NCI-H510A (cell line): Measurements from ENCODE around the gene CENPO.
"Not testable (repeated sequence)": the region's sequence is repeated elsewhere in the genome, so short reads cannot be mapped to it uniquely, and the experiment has no call there.

Source experiments
- DNase-seq: peaks from one replicate; lab custom pipeline; 2025; lab: John Stamatoyannopoulos, UW

Gene CENPO

GRCh38 chr2:24788816-24789215 is 4.4 kb upstream of the CENPO start:
- DNase-seq, result no peak

DNA sequence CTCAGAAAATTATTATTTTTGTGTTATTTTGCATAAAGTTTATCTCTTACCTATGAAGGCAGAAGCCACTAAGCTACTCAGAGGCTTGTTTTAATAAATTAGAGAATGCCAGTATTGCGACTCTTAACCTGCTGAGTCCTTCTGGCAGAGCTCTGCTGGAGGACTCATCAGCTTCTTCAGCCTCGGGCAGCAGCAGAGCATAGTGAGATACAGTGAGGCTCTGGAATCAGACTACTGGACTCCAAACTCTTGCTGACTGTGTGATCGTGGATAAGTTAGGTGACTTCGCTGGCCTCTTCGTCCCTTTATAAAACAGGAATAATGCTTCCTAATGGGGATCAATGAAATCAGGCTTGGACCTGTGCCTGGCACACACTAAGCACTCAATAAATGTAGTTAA is 1.8 kb upstream of the CENPO start:
- no peak for DNase-seq

GRCh38 chr2:24792542-24792873 is 717 bp upstream of the CENPO start:
- DNase-seq, result no peak

GRCh38 chr2:24793761-24794435 is 673 bp downstream of the CENPO start:
- peak; percentile 11 for DNase-seq

GRCh38 chr2:24797644-24798043 is 4.4 kb downstream of the CENPO start:
- no peak for DNase-seq

DNA sequence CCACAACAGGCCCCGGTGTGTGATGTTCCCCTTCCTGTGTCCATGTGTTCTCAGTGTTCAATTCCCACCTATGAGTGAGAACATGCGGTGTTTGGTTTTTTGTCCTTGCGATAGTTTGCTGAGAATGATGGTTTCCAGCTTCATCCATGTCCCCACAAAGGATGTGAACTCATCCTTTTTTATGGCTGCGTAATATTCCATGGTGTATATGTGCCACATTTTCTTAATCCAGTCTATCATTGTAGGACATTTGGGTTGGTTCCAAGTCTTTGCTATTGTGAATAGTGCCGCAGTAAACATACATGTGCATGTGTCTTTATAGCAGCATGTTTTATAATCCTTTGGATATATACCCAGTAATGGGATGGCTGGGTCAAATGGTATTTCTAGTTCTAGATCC is 7.3 kb downstream of the CENPO start:
- not testable (repeated sequence) for DNase-seq

DNA sequence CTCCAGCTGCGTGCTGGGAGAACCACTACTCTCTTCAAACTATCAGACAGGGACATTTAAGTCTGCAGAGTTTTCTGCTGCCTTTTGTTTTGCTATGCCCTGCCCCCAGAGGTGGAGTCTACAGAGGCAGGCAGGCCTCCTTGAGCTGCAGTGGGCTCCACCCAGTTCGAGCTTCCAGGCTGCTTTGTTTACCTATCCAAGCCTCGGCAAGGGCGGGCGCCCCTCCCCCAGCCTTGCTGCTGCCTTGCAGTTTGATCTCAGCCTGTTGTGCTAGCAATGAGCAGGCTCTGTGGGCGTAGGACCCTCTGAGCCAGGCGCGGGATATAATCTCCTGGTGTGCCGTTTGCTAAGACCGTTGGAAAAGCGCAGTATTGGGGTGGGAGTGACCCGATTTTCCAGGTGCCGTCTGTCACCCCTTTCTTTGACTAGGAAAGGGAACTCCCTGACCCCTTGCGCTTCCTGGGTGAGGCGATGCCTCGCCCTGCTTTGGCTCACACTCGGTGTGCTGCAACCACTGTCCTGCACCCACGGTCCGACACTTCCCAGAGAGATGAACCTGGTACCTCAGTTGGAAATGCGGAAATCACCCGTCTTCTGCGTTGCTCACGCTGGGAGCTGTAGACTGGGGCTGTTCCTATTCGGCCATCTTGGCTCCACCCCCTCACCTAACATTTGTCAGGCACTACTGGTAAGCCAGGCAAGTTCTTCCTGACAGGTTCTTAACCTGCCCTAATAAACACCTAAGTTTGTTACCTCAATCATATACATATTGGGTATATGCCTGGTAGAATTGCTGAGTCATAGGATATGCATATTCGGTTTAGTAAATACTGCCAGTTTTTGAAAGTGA is 12.8 kb downstream of the CENPO start:
- not testable (repeated sequence) for DNase-seq

DNA sequence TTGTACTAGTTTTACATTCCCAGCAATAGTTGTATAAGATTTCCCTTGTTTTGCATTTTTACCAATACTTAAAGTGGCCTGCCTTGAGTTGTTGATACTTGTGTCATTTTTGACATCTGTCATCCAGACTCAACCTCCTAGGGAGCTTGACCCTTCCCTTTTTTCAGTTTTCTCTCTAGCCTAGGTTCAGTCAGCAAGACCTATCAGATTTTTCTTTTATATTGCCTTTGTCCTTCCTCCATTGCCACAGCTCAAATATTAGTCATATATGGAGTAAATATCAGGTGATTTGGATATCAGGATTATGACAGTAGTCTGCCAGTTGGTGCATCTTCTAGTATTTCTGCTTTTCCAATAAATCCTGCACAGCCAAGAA is 13.4 kb downstream of the CENPO start:
- DNase-seq, result no peak

DNA sequence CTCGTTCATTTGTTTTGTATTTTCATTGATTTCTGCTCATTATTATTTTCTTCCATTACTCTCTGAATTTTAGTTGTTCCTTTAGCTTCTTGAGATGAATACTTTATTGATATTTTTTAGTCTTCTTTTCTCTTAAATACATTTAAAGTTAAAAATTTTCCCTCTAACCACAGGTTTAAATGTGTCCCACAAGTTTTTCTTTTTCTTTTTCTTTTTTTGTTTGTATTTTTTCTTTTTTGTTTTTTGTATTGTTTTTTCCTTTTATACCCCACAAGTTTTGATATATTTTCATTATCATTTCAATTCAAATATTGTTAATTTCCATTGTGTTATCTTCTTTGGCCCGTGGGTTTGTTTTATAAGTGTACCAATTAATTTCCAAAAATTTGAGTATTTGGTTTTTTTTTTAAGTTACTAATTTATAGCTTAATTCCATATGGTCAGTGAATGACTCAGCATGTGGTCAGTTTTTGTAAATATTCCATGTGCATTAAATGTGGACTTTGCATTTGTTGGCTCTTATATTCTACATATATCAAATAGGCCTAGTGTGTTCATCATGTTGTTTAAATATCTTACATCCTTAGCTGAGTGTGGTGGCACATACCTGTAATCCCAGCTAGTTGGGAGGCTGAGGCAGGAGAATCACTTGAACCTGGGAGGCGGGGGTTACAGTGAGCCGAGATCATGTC is 16.2 kb downstream of the CENPO start:
- no peak for DNase-seq

- DNase-seq, result no peak
Observed at GRCh38 chr2:24813691-24814137, 20.5 kb downstream of the CENPO start.

DNA sequence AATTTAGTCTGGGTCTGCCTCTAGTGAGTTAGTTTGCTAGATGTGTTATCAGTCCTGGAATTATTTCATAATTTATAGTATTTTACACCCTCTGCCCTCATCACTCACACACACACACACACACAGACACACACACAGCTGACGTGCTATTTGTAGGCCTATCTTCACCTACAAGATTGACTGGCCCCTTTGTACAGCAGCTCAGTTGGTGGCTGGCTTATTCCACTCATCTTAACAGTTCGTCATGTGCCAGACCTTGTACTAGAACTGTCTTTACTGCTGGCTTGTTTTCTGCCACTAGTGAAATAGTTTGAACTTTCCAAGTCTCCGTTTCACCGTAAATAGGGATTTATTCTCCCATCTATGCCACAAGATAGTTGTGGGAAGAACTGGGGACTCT is 21.3 kb downstream of the CENPO start:
- DNase-seq, result no peak

DNA sequence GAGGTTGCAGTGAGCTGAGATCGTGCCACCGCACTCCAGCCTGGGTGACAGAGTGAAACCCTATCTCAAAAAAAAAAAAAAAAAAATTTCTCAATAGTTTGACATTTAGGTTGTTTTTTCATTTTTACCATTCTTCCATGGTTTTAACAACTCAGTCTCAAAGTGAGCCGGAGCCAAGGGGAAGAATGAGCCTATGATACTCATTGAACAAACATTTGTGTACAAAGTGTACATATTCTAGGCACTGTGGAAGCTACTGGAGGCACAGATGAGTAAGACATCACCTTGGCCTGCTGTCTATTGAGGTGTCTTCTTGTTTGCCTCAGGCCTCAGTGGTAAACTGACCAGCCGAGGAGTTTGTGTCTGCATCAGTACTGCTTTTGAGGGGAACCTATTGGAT is 21.9 kb downstream of the CENPO start:
- DNase-seq, result no peak

DNA sequence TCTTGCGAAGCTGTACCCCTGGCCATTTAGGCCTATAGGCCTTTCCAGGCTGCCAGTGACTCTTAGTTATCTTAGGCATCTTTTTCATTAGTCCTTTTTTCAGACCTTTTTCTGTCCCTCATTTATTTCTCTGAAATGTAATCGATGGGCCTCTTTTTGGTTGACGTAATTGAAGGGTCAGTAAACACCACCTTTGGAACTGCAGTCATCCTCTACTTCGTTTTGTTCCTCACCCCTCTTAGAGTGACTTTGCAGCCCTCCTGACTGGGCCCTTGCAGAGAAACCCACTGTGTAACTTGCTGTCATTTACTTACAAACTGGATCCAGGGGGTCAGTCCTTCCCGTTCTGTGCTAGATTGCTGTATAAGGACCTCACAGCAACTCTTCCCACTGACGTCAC is 23.2 kb downstream of the CENPO start:
- no peak for DNase-seq

GRCh38 chr2:24816884-24817283 is 23.7 kb downstream of the CENPO start:
- no peak for DNase-seq

DNA sequence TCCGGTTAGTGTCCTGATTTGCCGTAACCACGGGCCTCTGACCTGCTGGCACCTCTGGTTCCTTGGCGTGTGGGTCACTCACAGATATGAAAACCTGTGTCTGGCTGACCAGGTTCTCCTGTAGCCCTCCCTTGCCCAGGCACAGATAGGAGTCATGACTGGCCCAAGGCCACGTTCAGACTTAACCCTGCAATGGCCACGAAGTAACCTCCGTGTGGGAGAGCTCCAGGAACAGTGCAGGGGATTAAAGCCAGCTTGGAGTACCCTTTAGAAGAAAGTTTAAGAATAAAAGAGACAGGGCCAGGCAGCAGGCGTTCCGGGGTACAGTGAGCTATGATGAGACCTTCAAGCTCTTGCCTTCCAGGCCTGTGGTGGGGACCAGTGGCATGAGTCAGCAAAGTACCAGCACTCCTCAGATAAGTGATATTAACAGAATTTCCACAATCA is 25.5 kb downstream of the CENPO start:
- DNase-seq, result no peak

GRCh38 chr2:24819442-24820174 is 26.4 kb downstream of the CENPO start:
- no peak for DNase-seq

DNA sequence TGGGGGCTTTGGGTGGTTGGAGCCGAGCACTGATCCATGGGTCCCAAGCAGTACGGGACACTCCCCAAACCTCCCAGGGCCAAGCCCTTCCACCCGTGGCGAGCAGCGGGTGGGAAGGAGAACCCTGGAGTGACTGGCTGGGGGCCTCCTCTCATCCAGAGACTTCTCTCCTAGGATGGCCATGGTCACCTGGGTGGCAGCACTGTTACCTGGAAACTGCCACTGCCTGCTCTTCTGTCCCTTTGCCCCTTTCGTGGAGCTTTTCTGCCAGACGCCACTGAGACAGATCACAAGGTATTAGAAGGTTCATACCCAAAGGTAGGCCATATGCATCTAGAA is 26.9 kb downstream of the CENPO start:
- DNase-seq, result no peak

DNA sequence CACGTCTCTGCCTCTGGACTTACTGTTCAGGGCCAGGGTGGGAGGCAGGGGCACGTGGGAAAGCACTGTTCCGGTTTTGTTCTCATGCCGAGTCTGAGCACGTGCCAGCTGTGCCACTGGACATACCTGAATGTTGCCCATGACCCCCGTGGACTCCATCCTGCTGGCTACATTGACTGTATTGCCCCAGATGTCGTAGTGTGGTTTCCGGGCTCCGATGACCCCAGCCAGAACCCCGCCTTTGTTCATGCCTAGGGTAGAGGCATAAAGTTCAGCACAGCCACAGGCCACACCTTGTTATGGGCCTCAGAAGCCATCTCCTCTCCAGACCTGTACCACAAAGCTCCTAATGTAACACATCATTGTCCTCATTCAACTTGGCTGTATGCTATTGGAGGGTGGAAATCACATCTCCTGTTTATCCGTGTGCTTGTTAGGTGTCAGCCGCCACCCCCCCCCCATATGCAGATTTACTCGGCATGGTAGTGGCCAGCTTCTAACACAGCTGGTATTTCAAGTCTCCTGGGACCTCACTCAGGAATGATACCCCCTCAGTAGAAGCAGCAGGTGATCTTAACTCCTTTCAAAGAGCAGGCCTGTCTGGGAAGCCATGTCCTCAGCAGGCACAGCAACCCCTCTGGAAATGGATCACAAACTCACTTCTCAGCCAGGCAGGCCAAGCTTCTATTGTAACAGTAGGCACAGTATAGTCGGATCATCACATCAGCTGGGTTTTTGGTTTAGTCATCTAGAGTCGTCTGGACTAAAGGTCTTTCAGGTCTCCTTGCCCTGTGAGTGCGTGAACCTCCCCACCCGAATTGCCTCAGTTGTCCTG is 27.6 kb downstream of the CENPO start:
- DNase-seq, result no peak

- DNase-seq, result no peak
Observed at GRCh38 chr2:24821433-24821891, 28.2 kb downstream of the CENPO start.

GRCh38 chr2:24822049-24822706 is 29.0 kb downstream of the CENPO start:
- DNase-seq, result no peak

DNA sequence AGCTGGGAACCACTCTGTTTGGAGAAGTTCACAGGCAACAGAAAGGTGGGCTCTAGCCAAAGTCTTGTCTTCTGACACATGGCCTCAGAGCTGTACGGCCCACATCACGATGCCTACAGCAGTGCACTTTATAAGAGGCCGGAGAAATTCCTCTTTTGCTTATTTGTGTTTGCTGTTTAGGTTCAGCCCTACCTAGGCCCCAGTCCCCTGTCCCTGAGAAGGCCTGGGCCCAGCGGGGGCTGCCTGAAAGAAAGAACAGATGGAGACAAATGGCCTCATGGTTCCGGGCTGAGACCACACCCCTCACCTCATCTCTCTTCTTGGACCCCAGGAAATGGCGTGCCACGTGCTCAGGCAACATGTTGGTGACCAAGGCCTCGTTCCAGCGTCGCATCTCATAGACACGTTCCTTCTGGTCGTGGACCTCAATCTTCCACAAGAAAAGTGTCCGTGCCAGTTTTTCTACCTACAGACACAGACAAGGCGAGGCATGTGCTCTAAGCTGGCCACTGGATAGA is 30.9 kb downstream of the CENPO start:
- no peak for DNase-seq
